CD4-positive, alpha-beta memory T cell (primary cell): Measurements from ENCODE around the gene TENT5C. TPM values are rescaled to one million over a fixed set of nuclear protein-coding genes. Genes with fewer than 3 reads are reported as not detected.

Experiments
- CTCF ChIA-PET: fragments of 350-600 bp; sonication (Branson Sonifier 250); formaldehyde crosslinking; loops from one replicate; lab custom pipeline; 2021; ENCODE audit warnings: inconsistent platforms; ENCODE audit not compliant: partially characterized antibody; lab: Charles Lee
- POLR2A ChIA-PET: fragments of 350-600 bp; sonication (Branson Sonifier 250); formaldehyde crosslinking; loops from one replicate; lab custom pipeline; 2021; ENCODE audit not compliant: partially characterized antibody; lab: Charles Lee
- DNase-seq, 5 donors: peaks; one replicate each; pipeline versions ENCODE4 v3.0.0 to v3.0.0-alpha.2; 2020 to 2022; ENCODE audit warnings: mixed read lengths in 1 of 5
- H3K27ac ChIP-seq: one replicate; pipeline ENCODE4 v1.7.0; 2013; ENCODE audit warnings: low read depth, low read length
- H3K27me3 ChIP-seq: 2 replicates; pipeline ENCODE4 v1.7.0; 2013; ENCODE audit warnings: mild to moderate bottlenecking, low read length, moderate library complexity; ENCODE audit not compliant: insufficient read depth
- H3K36me3 ChIP-seq: 2 replicates; pipeline ENCODE4 v1.7.0; 2013; ENCODE audit warnings: mild to moderate bottlenecking, low read length, moderate library complexity; ENCODE audit not compliant: insufficient read depth
- H3K4me1 ChIP-seq: 2 replicates; pipeline ENCODE4 v1.7.0; 2013; ENCODE audit warnings: mild to moderate bottlenecking, low read length, moderate library complexity; ENCODE audit not compliant: insufficient read depth
- H3K4me3 ChIP-seq, 2 donors: one replicate each; pipeline ENCODE4 v1.7.0; 2013; ENCODE audit warnings: low read length in 2 of 2, mild to moderate bottlenecking in 1 of 2
- H3K9me3 ChIP-seq, 2 donors: one replicate each; pipeline ENCODE4 v1.7.0; 2013; ENCODE audit warnings: low read length in 2 of 2, control low read depth in 1 of 2; ENCODE audit not compliant: control insufficient read depth in 1 of 2
- H3K27ac Mint-ChIP-seq, 7 donors: one replicate each; pipeline ENCODE4 v1.8.0; 2020 to 2021; ENCODE audit warnings: mixed read lengths in 7 of 7, mild to moderate bottlenecking in 6 of 7, inconsistent platforms in 3 of 7, moderate library complexity in 3 of 7
- H3K27me3 Mint-ChIP-seq, 2 donors: one replicate each; pipeline ENCODE4 v1.8.0; 2020 to 2021; ENCODE audit warnings: mixed read lengths in 2 of 2
- H3K36me3 Mint-ChIP-seq, 2 donors: one replicate each; pipeline ENCODE4 v1.8.0; 2020 to 2021; ENCODE audit warnings: mixed read lengths in 2 of 2, inconsistent platforms in 1 of 2, mild to moderate bottlenecking in 1 of 2
- H3K4me1 Mint-ChIP-seq, 4 donors: one replicate each; pipeline ENCODE4 v1.8.0; 2020 to 2021; ENCODE audit warnings: mixed read lengths in 4 of 4, mild to moderate bottlenecking in 1 of 4
- H3K4me3 Mint-ChIP-seq, 8 donors: one replicate each; pipeline ENCODE4 v1.8.0; 2020 to 2021; ENCODE audit warnings: mixed read lengths in 8 of 8, mild to moderate bottlenecking in 7 of 8, moderate library complexity in 6 of 8, inconsistent platforms in 3 of 8
- H3K9me3 Mint-ChIP-seq, 8 donors: one replicate each; pipeline ENCODE4 v1.8.0; 2020 to 2021; ENCODE audit warnings: mixed read lengths in 8 of 8, mild to moderate bottlenecking in 5 of 8, inconsistent platforms in 3 of 8, moderate library complexity in 1 of 8
- intact Hi-C: fragments of 100-400 bp; cut with micrococcal nuclease; formaldehyde crosslinking; loops from one replicate; pipeline ENCODE4 v1.15.1; 2023
- polyA plus RNA-seq, 2 donors: library from polyadenylated mRNA; unstranded; fragments of 300-500 nt; fragmentation: Illumina TruSeq; gene quantifications; one replicate each; pipeline ENCODE4 v1.2.3, GENCODE V29; 2021
- total RNA-seq, 2 experiments: library from RNA; stranded (reverse); gene quantifications; one replicate each; pipeline ENCODE4 v1.2.3, GENCODE V29; 2021

Gene TENT5C
- total and polyA plus RNA-seq, 4 experiments from 2014 or later, result 5.3 to 43.0 (median 14.4) TPM

GRCh38 chr1:117616967-117617366 lies 11.1 kb downstream of the TENT5C start:
- CTCF ChIA-PET, result interaction anchor here (1.0 to 13.9 kb wide), 3 partner anchors 10 to 82 kb away, joined by 3 to 135 read pairs (median 13); no protein-coding TSS in a partner anchor
- peak overlapping the region in 3 of 7 donors; percentile 26 to 70 (median 47) for H3K27ac Mint-ChIP-seq
- peaks cover 66 to 97% (median 83%) of the 10 kb centered on the region in 4 donors for H3K4me1 Mint-ChIP-seq
- peaks cover 17 to 60% of the 10 kb centered on the region in 2 donors for H3K36me3 Mint-ChIP-seq
- Histone ChIP-seq H3K4me3 (no peak overlapping the region), H3K9me3 (no peaks in the 10 kb centered on the region), H3K27ac (no peak overlapping the region), H3K36me3 (no peaks in the 10 kb centered on the region), H3K4me1 (peaks cover 91% of the 10 kb centered on the region), H3K27me3 (no peaks in the 10 kb centered on the region)
- H3K27me3 Mint-ChIP-seq, result no peaks in the 10 kb centered on the region
- no peak for DNase-seq
- peak overlapping the region in 4 of 8 donors; percentile 37 to 68 (median 54) for H3K4me3 Mint-ChIP-seq
- POLR2A ChIA-PET, result interaction anchor here (4.6 to 12.2 kb wide), 2 partner anchors 10 to 41 kb away, joined by 27 to 493 read pairs; partner anchors contain the start of gene TENT5C
- H3K9me3 Mint-ChIP-seq, result no peaks in the 10 kb centered on the region
- intact Hi-C loops, result no loop called here

GRCh38 chr1:117618450-117619122 lies 12.7 kb downstream of the TENT5C start:
- Mint-ChIP-seq H3K4me3 (peak overlapping the region in 2 of 8 donors; percentile 1 to 57), H3K4me1 (peaks cover 60 to 94% (median 78%) of the 10 kb centered on the region in 4 donors), H3K36me3 (peaks cover 30 to 64% of the 10 kb centered on the region in 2 donors), H3K27me3 (no peaks in the 10 kb centered on the region), H3K9me3 (no peaks in the 10 kb centered on the region), H3K27ac (peak overlapping the region in 1 of 7 donors; percentile 1)
- intact Hi-C loops, result no loop called here
- peaks cover 85% of the 10 kb centered on the region for H3K4me1 ChIP-seq
- no peak for DNase-seq
- POLR2A ChIA-PET, result interaction anchor here (0.6 to 4.6 kb wide), 5 partner anchors 12 to 84 kb away, joined by 3 to 27 read pairs (median 3); partner anchors contain the start of gene TENT5C
- peaks cover 10% of the 10 kb centered on the region for H3K36me3 ChIP-seq
- CTCF ChIA-PET, result interaction anchor here (0.8 to 13.9 kb wide), 5 partner anchors 38 to 140 kb away, joined by 3 to 135 read pairs (median 4); no protein-coding TSS in a partner anchor
- no peaks in the 10 kb centered on the region for H3K27me3 ChIP-seq
- H3K4me3 ChIP-seq, result no peak overlapping the region
- H3K27ac ChIP-seq, result no peak overlapping the region
- no peaks in the 10 kb centered on the region for H3K9me3 ChIP-seq

DNA sequence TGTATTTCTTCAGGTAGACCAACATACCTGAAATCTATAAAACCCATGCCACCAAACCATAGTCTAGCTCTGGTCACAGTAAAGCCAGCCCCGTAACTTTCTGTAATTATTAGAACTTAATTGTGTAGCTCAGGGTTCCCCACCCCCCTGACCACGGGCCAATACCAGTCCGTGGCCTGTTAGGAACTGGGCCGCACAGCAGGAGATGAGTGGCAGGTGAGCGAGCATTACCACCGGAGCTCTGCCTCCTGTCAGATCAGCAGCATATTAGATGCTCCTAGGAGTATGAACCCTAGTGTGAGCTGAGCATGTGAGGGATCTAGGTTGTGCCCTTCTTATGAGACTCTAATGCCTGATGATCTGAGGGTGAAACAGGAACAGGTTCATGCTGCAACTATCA lies 14.6 kb downstream of the TENT5C start:
- no peaks in the 10 kb centered on the region for H3K27me3 Mint-ChIP-seq
- no peaks in the 10 kb centered on the region for H3K9me3 Mint-ChIP-seq
- intact Hi-C loops, result no loop called here
- Histone ChIP-seq H3K36me3 (peaks cover 19% of the 10 kb centered on the region), H3K27ac (no peak overlapping the region), H3K9me3 (no peaks in the 10 kb centered on the region), H3K27me3 (no peaks in the 10 kb centered on the region), H3K4me3 (no peak overlapping the region), H3K4me1 (peaks cover 66% of the 10 kb centered on the region)
- H3K4me1 Mint-ChIP-seq, result peaks cover 45 to 88% (median 68%) of the 10 kb centered on the region in 4 donors
- H3K36me3 Mint-ChIP-seq, result peaks cover 47 to 65% of the 10 kb centered on the region in 2 donors
- POLR2A ChIA-PET, result interaction anchor here (2.8 kb wide), 1 partner anchor 14 kb away, joined by 17 read pairs; the partner anchor contains the start of gene TENT5C
- no peak overlapping the region for H3K4me3 Mint-ChIP-seq
- no peak overlapping the region for H3K27ac Mint-ChIP-seq
- no peak for DNase-seq
- CTCF ChIA-PET, result interaction anchor here (1.3 to 12.7 kb wide), 2 partner anchors 86 to 133 kb away, joined by 3 to 58 read pairs; no protein-coding TSS in a partner anchor

DNA sequence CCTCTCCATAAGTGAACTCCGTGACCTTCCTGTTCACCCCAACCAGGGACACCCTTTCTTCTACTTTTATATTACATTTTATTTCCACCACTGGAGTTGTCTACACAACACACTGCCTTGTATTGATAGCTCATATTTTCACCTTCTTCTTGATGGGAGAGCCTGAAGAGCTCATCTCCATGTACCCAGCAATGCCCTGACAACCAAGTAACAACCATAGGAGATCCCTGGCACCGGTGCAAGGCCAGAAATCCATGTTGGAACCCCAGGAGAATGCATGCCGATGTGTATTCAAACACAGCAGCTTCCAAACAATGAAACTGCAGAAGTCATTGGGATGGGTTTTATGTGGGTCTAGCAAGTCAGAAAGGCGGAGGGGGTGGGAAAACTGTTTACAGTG lies 15.5 kb downstream of the TENT5C start:
- DNase-seq, result no peak
- Histone ChIP-seq H3K27me3 (no peaks in the 10 kb centered on the region), H3K4me1 (peaks cover 58% of the 10 kb centered on the region), H3K36me3 (peaks cover 19% of the 10 kb centered on the region), H3K9me3 (no peaks in the 10 kb centered on the region), H3K27ac (no peak overlapping the region), H3K4me3 (no peak overlapping the region)
- peaks cover 53 to 65% of the 10 kb centered on the region in 2 donors for H3K36me3 Mint-ChIP-seq
- POLR2A ChIA-PET, result interaction anchor here (1.1 to 2.8 kb wide), 2 partner anchors 14 to 38 kb away, joined by 4 to 17 read pairs; partner anchors contain the start of gene TENT5C
- intact Hi-C loops, result no loop called here
- CTCF ChIA-PET, result interaction anchor here (0.8 to 12.7 kb wide), 4 partner anchors 53 to 133 kb away, joined by 3 to 58 read pairs (median 3); no protein-coding TSS in a partner anchor
- no peak overlapping the region for H3K4me3 Mint-ChIP-seq
- H3K27me3 Mint-ChIP-seq, result no peaks in the 10 kb centered on the region
- H3K9me3 Mint-ChIP-seq, result no peaks in the 10 kb centered on the region
- peaks cover 37 to 80% (median 60%) of the 10 kb centered on the region in 4 donors for H3K4me1 Mint-ChIP-seq
- peak overlapping the region in 3 of 7 donors; percentile 7 to 68 (median 38) for H3K27ac Mint-ChIP-seq

- H3K27ac Mint-ChIP-seq, result peak overlapping the region in 1 of 7 donors; percentile 74
- no peak overlapping the region for H3K4me3 Mint-ChIP-seq
- H3K36me3 Mint-ChIP-seq, result peaks cover 60 to 67% of the 10 kb centered on the region in 2 donors
- peaks cover 34 to 70% (median 55%) of the 10 kb centered on the region in 4 donors for H3K4me1 Mint-ChIP-seq
- no peak for DNase-seq
- Histone ChIP-seq H3K27me3 (no peaks in the 10 kb centered on the region), H3K27ac (no peak overlapping the region), H3K4me3 (no peak overlapping the region), H3K36me3 (peaks cover 19% of the 10 kb centered on the region), H3K4me1 (peaks cover 54% of the 10 kb centered on the region), H3K9me3 (no peaks in the 10 kb centered on the region)
- H3K27me3 Mint-ChIP-seq, result no peaks in the 10 kb centered on the region
- H3K9me3 Mint-ChIP-seq, result no peaks in the 10 kb centered on the region
- POLR2A ChIA-PET, result interaction anchor here (1.1 to 2.8 kb wide), 2 partner anchors 10 to 16 kb away, joined by 3 to 17 read pairs; partner anchors contain the start of gene TENT5C
- intact Hi-C loops, result no loop called here
- CTCF ChIA-PET, result interaction anchor here (0.8 to 12.7 kb wide), 5 partner anchors 15 to 88 kb away, joined by 3 to 58 read pairs (median 3); no protein-coding TSS in a partner anchor
Measured at GRCh38 chr1:117622726-117623125, 16.9 kb downstream of the TENT5C start.

- ChIA-PET CTCF (interaction anchor here (0.8 to 12.7 kb wide), 5 partner anchors 15 to 88 kb away, joined by 3 to 58 read pairs (median 3); no protein-coding TSS in a partner anchor), POLR2A (interaction anchor here (1.1 kb wide), 1 partner anchor 9 kb away, joined by 3 read pairs; no protein-coding TSS in a partner anchor)
- H3K4me1 Mint-ChIP-seq, result peaks cover 31 to 67% (median 52%) of the 10 kb centered on the region in 4 donors
- no peak overlapping the region for H3K27ac ChIP-seq
- H3K4me1 ChIP-seq, result peaks cover 52% of the 10 kb centered on the region
- H3K27ac Mint-ChIP-seq, result peak overlapping the region in 2 of 7 donors; percentile 62 to 67
- no peaks in the 10 kb centered on the region for H3K27me3 ChIP-seq
- H3K4me3 Mint-ChIP-seq, result peak overlapping the region in 1 of 8 donors; percentile 25
- no peak for DNase-seq
- H3K9me3 ChIP-seq, result no peaks in the 10 kb centered on the region
- H3K27me3 Mint-ChIP-seq, result no peaks in the 10 kb centered on the region
- H3K9me3 Mint-ChIP-seq, result no peaks in the 10 kb centered on the region
- H3K36me3 Mint-ChIP-seq, result peaks cover 63 to 67% of the 10 kb centered on the region in 2 donors
- H3K36me3 ChIP-seq, result peaks cover 19% of the 10 kb centered on the region
- intact Hi-C loops, result no loop called here
- H3K4me3 ChIP-seq, result no peak overlapping the region
Measured at GRCh38 chr1:117623141-117623540, 17.3 kb downstream of the TENT5C start.
